HS-5 (cell line): ENCODE data around the gene MYRFL.
"Not testable (repeated sequence)": the region's sequence is repeated elsewhere in the genome, so short reads cannot be mapped to it uniquely, and the experiment has no call there.

Experiments used
- DNase-seq: peaks from one replicate; pipeline ENCODE4 v3.0.0-alpha.2; 2012; ENCODE audit warnings: low read depth

Gene MYRFL

DNA sequence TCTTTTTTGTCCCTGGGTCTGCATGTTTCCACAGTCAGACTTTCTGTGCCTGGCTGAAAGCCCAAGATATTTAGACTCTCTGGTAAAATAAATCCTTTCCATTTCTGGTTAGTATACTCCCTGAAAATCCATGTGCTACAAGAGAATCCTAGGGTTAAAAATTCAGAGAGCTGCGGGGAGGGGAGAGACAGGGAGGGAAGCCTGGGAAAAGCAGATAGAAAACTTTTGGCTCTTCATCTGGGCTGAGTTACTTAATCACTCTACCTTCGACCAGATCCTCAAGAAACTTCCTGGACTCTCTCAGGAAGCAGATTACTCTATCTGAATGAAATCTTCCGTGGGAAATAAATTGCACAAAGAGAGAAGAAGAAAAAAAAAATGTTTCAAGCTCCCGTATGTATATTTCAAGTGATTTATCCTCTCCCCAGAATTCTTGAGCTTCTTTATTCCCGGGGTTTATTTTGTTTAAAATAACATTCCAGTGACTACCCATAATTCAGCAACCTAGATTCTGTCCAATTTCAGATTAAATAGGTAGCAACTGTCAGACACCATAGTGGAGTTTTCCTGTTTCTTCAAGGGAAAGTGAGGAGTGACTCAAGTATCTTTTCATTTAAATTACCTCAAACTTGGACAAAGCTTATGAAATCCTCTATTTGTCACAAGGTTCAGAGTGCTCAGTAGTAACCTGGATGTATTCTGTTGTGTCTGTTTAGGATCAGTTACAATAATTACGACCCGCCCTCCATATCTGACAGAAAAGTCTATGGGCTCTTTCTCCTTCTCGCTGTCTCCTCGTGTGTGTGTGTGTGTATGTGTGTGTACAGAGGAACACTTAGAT lies 163.7 kb downstream of the MYRFL start:
- no peak for DNase-seq

DNA sequence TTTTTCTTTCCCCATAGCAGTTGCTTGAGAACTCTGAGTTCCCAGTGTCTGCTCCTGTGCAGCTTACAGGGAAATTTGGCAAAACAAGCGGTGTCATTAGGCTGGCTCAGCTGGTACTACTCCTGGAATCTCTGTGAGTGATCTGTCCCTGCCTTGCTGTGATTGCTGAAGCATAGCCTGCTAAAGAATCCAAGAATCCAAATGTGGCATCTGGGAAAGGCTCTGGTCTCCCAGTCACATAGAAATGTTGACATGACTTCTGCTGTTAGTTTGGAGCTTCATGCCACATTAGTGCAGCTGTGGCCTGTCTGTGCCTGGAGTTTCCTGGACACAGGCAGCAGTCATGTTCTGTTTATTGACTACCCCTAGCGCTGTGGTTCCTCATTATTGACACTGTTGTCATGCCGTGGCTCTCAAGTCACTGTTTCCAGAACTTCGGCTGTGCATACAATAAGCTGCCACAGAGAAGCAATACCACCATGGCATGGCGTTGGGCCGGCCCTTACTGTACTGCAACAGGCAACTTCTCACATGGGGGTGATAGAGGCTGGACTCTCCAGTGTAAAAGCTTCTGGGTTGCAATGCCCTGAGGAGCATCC lies 166.8 kb downstream of the MYRFL start:
- DNase-seq, result no peak

DNA sequence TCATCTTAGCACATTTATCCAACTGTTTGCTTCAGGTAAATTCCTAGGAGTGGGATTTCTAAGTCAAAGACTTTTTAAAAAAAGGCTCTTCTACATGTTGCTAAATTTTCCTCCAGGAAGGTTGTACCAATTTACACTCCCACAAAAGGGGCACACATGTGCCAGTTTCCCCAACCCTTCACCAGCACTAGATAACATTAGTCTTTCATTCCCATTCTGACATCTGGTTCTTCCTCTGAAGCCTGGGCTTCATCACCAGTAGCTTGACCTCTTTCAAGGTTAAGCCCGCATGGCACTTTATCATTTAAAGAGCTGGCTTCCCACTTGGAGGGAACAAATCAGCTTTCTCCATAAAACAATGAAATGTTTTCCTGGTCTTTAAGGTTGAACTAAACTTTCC lies 168.4 kb downstream of the MYRFL start:
- DNase-seq, result no peak

DNA sequence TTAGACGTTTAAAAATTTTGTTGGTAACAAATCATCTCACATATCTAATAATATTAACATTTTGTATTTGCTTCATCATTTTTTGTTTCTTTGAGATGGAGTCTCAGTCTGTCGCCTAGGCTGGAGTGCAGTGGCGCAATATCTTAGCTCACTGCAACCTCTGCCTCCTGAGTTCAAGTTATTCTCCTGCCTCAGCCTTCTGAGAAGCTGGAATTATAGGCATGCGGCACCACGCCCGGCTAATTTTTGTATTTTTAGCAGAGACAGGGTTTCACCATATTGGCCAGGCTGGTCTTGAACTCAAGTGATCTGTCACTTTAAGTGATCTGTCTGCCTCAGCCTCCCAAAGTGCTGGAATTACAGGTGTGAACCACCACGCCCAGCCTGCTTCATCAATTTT lies 169.1 kb downstream of the MYRFL start:
- not testable (repeated sequence) for DNase-seq

DNA sequence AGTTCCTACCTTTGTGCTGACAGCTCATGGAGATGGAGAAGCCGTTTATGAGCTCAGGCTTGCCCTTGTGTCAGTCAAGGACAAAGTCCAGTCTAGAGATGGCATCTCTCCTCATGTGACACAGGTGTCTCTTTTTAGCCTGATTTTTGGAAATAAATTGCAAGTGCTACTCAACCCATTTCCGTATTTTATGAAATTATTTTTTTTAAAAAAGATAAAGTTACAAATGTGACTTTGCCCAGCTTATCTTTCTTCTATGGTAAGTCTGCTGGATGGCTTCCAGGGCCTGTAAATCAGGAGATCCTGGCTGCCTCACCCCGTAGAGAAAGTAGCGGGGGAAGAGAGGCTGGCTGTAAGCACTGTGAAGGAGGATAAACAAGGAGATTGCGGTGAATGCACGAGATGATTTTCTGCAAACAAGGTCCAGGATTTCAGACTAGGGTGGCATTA lies 169.7 kb downstream of the MYRFL start:
- no peak for DNase-seq

DNA sequence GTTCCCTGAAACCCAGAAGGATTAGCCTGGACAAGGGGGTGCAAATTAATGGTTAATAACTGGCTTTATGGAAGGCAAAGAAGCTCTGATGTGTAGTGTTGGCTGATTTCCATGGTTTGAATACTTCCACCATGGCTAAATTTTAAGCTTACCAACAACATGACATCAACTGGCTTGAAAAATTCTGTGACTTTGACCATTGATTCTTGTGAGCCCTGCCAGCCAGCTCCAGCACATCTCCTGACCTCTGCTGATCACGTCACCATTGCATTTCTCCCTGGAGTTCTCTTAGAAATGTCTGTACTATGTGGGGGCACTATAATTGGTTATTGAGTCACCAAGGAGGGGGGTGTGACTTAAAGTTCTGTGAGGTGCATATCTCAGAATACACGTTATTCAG lies 171.2 kb downstream of the MYRFL start:
- DNase-seq, result no peak

DNA sequence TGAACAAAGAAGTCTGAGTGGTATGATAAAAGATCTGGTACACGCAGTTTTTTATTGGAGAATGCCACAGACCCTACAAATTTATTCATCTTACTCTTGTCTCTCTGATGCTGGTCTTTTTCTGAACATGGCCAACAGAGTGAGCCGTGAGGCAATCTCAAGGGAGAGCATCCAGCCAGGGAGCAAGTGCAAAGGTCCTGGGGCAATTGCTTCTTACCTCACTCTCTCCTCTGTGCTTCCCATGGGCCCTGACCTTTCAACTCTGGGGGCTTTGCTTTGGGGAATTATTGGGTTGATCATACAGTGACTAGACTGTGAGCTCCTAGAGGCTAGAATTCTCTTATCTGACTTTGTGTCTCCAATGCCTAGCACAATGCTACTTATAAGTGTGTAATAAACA lies 171.7 kb downstream of the MYRFL start:
- no peak for DNase-seq

DNA sequence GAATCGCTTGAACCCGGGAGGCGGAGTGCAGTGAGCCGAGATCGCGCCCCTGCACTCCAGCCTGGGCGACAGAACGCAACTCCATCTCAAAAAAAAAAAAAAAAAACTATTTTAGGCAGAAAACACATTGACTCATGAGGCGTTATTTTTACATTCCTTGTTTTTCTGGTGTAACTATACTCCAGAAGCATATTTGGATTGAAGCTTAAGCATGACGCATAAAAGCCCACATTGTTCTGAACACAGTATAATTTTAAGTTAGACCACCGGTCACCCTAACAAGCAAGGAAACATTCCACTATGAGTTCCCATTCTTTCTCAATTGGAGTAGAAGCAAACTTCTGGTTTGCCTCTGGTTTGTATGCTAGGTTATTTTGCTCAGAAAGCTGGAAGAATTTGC lies 173.0 kb downstream of the MYRFL start:
- no peak for DNase-seq

DNA sequence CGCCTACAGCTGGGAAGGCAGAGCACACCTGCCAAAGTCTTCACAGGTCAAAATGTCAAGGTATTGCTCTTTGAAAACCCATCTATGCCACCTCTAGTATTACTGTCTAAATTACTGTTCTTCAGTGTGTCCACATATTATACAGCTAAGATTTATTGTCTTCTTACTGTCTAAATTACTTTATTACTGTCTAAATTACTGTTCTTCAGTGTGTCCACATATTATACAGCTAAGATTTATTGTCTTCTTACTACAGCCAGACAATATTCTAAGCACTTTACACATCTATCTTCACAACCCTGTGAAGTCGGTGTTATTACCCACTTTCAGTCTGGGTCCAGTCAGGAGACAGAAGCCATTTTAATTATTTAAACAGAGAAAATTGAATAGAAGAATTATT lies 173.9 kb downstream of the MYRFL start:
- DNase-seq, result no peak

DNA sequence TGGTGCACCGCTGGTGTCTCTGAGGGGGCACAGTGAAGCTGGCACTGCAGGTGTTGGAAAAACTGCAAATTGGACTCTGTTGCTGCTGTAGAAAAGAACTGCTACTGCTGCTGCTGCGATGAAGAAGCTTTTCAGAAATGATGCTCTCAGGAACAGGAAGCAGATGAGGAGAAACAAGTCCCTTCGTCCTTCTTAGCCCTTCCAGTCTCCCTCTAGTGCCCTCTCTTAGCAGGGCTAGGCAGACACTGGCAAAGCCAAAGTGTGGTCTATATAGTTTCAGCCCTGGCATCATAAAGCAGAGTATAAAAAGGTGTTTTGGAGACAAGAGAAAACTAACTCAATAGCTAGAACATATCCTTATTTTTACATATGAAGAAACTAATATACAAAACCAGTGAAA lies 174.5 kb downstream of the MYRFL start:
- DNase-seq, result no peak

DNA sequence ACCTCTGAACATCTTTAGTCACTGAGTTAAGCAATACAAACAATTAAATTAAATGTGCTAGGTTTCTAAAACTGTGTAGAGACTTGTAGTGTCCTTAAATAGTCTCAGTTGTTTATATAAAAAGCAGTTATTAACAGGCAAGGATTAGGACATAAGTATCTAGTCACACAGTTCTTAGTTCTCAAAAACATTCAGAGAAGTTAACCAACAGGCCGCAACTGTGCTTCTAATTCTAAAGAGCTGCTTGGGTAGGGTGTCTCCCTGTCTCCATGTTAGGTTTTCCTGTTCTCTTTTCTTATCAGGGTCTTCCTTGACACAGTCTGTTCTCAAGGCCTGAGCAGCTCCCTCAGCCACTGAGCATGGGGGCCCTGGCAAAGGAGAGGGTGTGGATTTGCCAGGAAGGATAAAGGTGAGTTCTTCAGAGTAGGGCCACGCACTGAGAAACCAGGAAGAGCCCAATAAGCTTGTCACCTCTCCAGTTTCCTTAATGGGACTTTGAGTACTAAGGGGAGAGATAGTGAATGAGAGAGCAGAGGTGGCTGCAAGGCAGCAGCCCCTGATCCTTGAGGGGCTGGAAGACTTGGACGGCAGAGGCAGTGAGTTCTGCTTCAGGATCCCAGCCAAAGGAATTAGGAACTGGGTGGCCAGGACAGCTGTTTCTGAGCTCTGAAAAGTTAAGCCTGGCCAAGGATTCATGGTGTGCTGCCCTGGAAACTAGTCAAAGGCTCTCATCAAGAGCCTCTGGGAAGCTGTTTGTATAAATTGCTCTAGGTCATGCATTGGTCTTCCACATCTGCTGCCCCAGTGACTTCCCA lies 177.3 kb downstream of the MYRFL start:
- DNase-seq, result no peak

DNA sequence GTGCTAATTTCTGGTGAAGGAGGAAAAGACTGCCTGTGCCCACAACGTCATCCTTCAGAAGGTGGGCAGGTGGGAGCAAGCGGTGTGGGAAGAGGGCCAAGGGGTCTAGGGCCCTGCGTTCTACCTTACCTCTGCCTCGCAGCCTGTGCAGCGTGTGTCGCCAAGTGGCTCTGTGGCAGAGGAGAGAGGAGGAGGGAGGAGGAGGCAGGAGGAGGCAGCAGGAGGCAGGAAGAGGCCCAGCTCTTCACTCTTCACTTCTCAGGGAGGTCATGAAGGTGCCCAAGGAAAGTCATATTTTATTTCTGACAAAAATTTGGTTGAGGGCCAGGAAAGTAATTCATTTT lies 177.9 kb downstream of the MYRFL start:
- DNase-seq, result no peak

DNA sequence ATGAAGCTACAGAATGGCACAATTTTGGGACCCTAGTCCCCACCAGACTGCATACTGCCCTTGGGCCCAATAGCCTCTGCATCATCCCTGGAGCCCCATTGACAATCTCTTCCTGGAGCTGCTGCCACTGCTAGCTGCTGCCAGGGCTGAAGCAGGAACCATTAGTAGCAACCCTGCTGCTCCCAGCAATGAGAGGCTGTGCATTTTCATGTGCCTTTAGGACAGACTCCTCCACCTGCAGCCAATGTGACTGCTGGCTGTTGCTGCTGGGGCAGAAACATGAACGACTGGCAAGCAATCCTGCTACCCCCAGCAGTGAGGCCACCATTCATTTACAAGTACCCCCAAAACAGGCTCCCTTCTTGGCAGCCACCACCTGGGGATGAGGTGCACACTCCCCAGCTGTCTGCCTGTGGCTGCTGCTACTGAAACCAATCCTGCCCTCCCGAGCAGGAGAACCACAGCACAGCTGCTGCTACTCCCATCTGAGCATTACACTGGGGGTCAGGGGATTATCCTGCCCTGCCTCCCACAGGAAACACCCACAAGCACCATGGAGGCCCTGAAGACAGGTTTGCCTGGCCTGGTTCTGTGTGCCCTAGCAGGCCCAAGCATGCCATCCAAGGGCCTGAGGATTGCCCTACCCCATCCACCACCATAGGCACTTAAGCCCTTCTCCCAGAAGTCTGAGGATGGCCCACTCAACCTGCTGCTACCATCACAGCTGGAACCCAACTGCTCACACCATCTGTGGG lies 181.0 kb downstream of the MYRFL start:
- DNase-seq, result no peak

DNA sequence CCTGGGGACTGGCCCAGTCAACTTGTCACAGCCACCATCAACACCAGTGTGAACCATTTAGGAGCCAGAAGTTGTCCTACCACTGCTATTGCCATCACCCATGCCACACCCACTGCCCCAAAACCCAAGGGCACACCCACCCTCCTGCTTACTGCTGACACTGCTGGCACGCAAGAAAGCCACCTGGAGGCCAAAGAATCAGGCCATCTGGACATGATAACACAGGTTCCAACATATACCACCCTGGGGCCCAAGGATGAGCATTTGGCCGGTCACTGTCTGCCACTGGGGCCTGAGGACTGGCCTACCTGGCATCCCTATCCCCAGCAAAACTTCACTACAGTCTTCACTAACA lies 181.6 kb downstream of the MYRFL start:
- DNase-seq, result no peak

DNA sequence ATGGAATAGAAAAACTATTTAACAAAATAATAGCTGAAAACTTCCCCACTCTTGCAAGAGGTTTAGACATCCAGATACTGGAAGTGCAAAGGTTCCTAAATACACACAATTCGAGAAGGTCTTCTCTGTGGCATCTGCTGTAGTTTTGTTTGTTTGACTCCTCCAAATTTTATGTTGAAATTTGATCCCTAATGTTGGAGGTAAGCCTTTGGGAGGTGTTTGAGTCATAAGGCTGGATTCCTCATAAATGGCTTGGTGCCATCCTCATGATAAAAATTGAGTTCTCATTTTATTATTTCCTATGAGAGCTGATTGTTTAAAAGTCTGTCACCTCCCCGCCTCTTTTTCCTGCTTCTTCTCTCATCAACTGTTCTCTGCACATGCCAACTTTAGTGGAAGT lies 182.7 kb downstream of the MYRFL start:
- no peak for DNase-seq
